ENCODE results near the gene NEDD9.

DNA sequence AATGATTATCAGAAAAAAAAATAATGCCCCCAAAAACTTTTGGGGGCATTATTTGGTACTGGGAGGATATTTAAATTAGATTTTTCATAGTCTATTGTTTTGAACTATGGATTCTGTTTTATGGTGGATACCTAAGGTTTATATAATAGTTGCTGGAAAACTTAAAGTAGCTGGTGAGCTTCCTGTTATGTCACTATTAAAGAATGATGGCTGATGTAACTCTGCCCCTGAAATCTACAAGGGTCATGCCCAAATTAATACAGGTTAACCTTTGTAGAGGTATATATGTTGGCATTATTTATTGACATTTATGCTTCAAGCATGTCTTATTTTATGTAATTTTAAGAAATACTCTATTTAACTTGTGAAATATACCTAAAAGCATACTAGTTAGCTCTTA is 95.7 kb downstream of the NEDD9 start:
- TF ChIP-seq, protein P1, sequence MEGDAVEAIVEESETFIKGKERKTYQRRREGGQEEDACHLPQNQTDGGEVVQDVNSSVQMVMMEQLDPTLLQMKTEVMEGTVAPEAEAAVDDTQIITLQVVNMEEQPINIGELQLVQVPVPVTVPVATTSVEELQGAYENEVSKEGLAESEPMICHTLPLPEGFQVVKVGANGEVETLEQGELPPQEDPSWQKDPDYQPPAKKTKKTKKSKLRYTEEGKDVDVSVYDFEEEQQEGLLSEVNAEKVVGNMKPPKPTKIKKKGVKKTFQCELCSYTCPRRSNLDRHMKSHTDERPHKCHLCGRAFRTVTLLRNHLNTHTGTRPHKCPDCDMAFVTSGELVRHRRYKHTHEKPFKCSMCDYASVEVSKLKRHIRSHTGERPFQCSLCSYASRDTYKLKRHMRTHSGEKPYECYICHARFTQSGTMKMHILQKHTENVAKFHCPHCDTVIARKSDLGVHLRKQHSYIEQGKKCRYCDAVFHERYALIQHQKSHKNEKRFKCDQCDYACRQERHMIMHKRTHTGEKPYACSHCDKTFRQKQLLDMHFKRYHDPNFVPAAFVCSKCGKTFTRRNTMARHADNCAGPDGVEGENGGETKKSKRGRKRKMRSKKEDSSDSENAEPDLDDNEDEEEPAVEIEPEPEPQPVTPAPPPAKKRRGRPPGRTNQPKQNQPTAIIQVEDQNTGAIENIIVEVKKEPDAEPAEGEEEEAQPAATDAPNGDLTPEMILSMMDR (conservative IDR thresholded peaks at IDR 0.05; ENCODE audit: low read depth, low read length) = no peak
- no peak for TF ChIP-seq POLR2A (IDR thresholded peaks at IDR 0.05; ENCODE audit: low read depth, low read length)

All from IMR-90 (cell line).